Mesenchymal stem cell (in vitro differentiated cells and primary cell): Measurements from ENCODE around the gene NIFK.
"Not testable (repeated sequence)": the region's sequence is repeated elsewhere in the genome, so short reads cannot be mapped to it uniquely, and the experiment has no call there.

Experiments used
- DNase-seq: peaks from one replicate; pipeline ENCODE4 v3.0.0-alpha.2; 2013
- H2AFZ ChIP-seq: one replicate; pipeline ENCODE4 v1.6.1; 2013; ENCODE audit warnings: low read depth, mild to moderate bottlenecking, control low read depth, inconsistent platforms, low read length, moderate library complexity
- H2AK5ac ChIP-seq: 2 replicates; pipeline ENCODE4 v1.6.1; 2013; ENCODE audit warnings: low read length, moderate library complexity, mild to moderate bottlenecking, inconsistent platforms; ENCODE audit not compliant: severe bottlenecking
- H2BK120ac ChIP-seq: one replicate; pipeline ENCODE4 v1.6.1; 2013; ENCODE audit warnings: low read depth, mild to moderate bottlenecking, inconsistent platforms, low read length, moderate library complexity
- H2BK12ac ChIP-seq, 2 experiments: one replicate each; pipeline ENCODE4 v1.6.1; 2013; ENCODE audit warnings: inconsistent platforms in 2 of 2, low read length in 2 of 2, mild to moderate bottlenecking in 2 of 2, moderate library complexity in 2 of 2, control low read depth in 1 of 2
- H2BK15ac ChIP-seq: one replicate; pipeline ENCODE4 v1.6.1; 2013; ENCODE audit warnings: mild to moderate bottlenecking, low read depth, inconsistent platforms; ENCODE audit not compliant: poor library complexity, severe bottlenecking
- H2BK5ac ChIP-seq: 2 replicates; pipeline ENCODE4 v1.6.1; 2013; ENCODE audit warnings: low read depth, mild to moderate bottlenecking, low read length, control low read depth, inconsistent platforms; ENCODE audit not compliant: poor library complexity, severe bottlenecking
- H3K14ac ChIP-seq, 2 experiments: one replicate each; pipeline ENCODE4 v1.6.1; 2013; ENCODE audit warnings: inconsistent platforms in 2 of 2, low read length in 2 of 2, control low read depth in 1 of 2, mild to moderate bottlenecking in 1 of 2, moderate library complexity in 1 of 2
- H3K18ac ChIP-seq, 2 experiments: one replicate each; pipeline ENCODE4 v1.6.1; 2013; ENCODE audit warnings: inconsistent platforms in 2 of 2, low read length in 2 of 2, control low read depth in 1 of 2, low read depth in 1 of 2, mild to moderate bottlenecking in 1 of 2
- H3K23ac ChIP-seq, 2 experiments: one replicate each; pipeline ENCODE4 v1.6.1; 2013; ENCODE audit warnings: inconsistent platforms in 2 of 2, low read length in 2 of 2, mild to moderate bottlenecking in 2 of 2, moderate library complexity in 2 of 2, control low read depth in 1 of 2
- H3K27ac ChIP-seq: 2 replicates; pipeline ENCODE4 v1.5.1; 2013; ENCODE audit warnings: mild to moderate bottlenecking, moderate library complexity, low read length, control low read depth, inconsistent platforms; ENCODE audit not compliant: poor library complexity, severe bottlenecking
- H3K27me3 ChIP-seq, 2 experiments: 2 replicates each; pipeline versions ENCODE4 v1.6.1 to v1.7.0; 2013; ENCODE audit warnings: low read length in 2 of 2, mild to moderate bottlenecking in 2 of 2, moderate library complexity in 2 of 2, control low read depth in 1 of 2, inconsistent platforms in 1 of 2; ENCODE audit not compliant: control insufficient read depth in 1 of 2, insufficient read depth in 1 of 2
- H3K36me3 ChIP-seq, 2 experiments: 2 replicates each; pipeline versions ENCODE4 v1.6.1 to v1.7.0; 2013; ENCODE audit warnings: low read length in 2 of 2, control low read depth in 1 of 2, inconsistent platforms in 1 of 2, low read depth in 1 of 2, mild to moderate bottlenecking in 1 of 2; ENCODE audit not compliant: insufficient read depth in 2 of 2, control insufficient read depth in 1 of 2
- H3K4ac ChIP-seq, 2 experiments: one replicate each; pipeline ENCODE4 v1.6.1; 2013; ENCODE audit warnings: inconsistent platforms in 2 of 2, low read length in 2 of 2, mild to moderate bottlenecking in 2 of 2, moderate library complexity in 2 of 2, control low read depth in 1 of 2, low read depth in 1 of 2
- H3K4me1 ChIP-seq: 2 replicates; pipeline ENCODE4 v1.6.1; 2013; ENCODE audit warnings: low read depth, low read length, control low read depth; ENCODE audit not compliant: control insufficient read depth, insufficient read depth
- H3K4me2 ChIP-seq: 2 replicates; pipeline ENCODE4 v1.6.1; 2013; ENCODE audit warnings: low read length, mild to moderate bottlenecking, inconsistent platforms; ENCODE audit not compliant: poor library complexity, severe bottlenecking
- H3K4me3 ChIP-seq, 2 experiments: 2 replicates each; pipeline versions ENCODE4 v1.5.1 to v1.7.0; 2013; ENCODE audit warnings: low read length in 2 of 2, mild to moderate bottlenecking in 2 of 2, control low read depth in 1 of 2, low read depth in 1 of 2; ENCODE audit not compliant: insufficient read depth in 1 of 2
- H3K79me1 ChIP-seq: replicated peaks from 2 replicates; pipeline ENCODE4 v1.6.1; 2013; ENCODE audit warnings: mild to moderate bottlenecking, control low read depth, low read length, inconsistent platforms; ENCODE audit not compliant: poor library complexity, severe bottlenecking
- H3K9ac ChIP-seq: 2 replicates; pipeline ENCODE4 v1.7.0; 2013; ENCODE audit warnings: mild to moderate bottlenecking, low read length, moderate library complexity
- H3K9me3 ChIP-seq: 2 replicates; pipeline ENCODE4 v1.7.0; 2013; ENCODE audit warnings: mild to moderate bottlenecking, low read length; ENCODE audit not compliant: control insufficient read depth
- H4K8ac ChIP-seq: one replicate; pipeline ENCODE4 v1.6.1; 2013; ENCODE audit warnings: inconsistent platforms, mild to moderate bottlenecking, low read length, moderate library complexity
- H4K91ac ChIP-seq: one replicate; pipeline ENCODE4 v1.6.1; 2013; ENCODE audit warnings: mild to moderate bottlenecking, low read length, inconsistent platforms
- WGBS: methylation state at CpG from one replicate; pipeline ENCODE4 v1.1.7; 2013; ENCODE audit warnings: mixed read lengths; 5-methylcytosine and 5-hydroxymethylcytosine counted together

Gene NIFK

GRCh38 chr2:121740973-121741372 lies 4.3 kb upstream of the NIFK start:
- Histone ChIP-seq H3K79me1 (no peaks in the 10 kb centered on the region), H3K27me3 (peaks cover 0 to 5% of the 10 kb centered on the region in 2 experiments), H2BK5ac (no peak overlapping the region), H2BK120ac (no peak overlapping the region), H3K4ac (no peak overlapping the region), H4K91ac (no peak overlapping the region), H3K18ac (no peak overlapping the region), H3K9me3 (no peaks in the 10 kb centered on the region), H2AK5ac (no peak overlapping the region), H4K8ac (no peak overlapping the region), H3K14ac (no peak overlapping the region), H3K4me3 (no peak overlapping the region), H3K27ac (no peak overlapping the region), H3K23ac (no peak overlapping the region), H3K4me2 (no peak overlapping the region), H3K36me3 (no peaks in the 10 kb centered on the region), H2AFZ (no peak overlapping the region), H3K9ac (no peak overlapping the region), H2BK12ac (no peak overlapping the region), H3K4me1 (peaks cover 6% of the 10 kb centered on the region), H2BK15ac (no peak overlapping the region)
- DNase-seq, result no peak
- WGBS, result 77% methylated on average over 3 of the region's 6 CpGs

- no peak for DNase-seq
- WGBS, result under 1% methylated on average over 8 of the region's 8 CpGs
- no peak overlapping the region for H2BK15ac ChIP-seq
These were observed 574 bp downstream of the NIFK start for GRCh38 chr2:121736140-121736461.

GRCh38 chr2:121735518-121736074 lies 1.1 kb downstream of the NIFK start:
- no peak overlapping the region for H2AK5ac ChIP-seq
- H2BK120ac ChIP-seq, result no peak overlapping the region
- H3K27ac ChIP-seq, result no peak overlapping the region
- peaks cover 22 to 39% of the 10 kb centered on the region in 2 experiments for H3K36me3 ChIP-seq
- peak overlapping the region; percentile 71 for H3K4me2 ChIP-seq
- H3K18ac ChIP-seq, result no peak overlapping the region
- H3K4me3 ChIP-seq, result peak overlapping the region in 1 of 2 experiments; percentile 94
- WGBS, result 38% methylated on average over 7 of the region's 10 CpGs
- H3K9ac ChIP-seq, result peak overlapping the region; percentile 94
- no peak overlapping the region for H2BK12ac ChIP-seq
- H3K4ac ChIP-seq, result no peak overlapping the region
- H2BK5ac ChIP-seq, result no peak overlapping the region
- DNase-seq, result peak; percentile 11
- peaks cover 5% of the 10 kb centered on the region for H3K4me1 ChIP-seq
- H4K91ac ChIP-seq, result no peak overlapping the region
- no peak overlapping the region for H4K8ac ChIP-seq
- H2BK15ac ChIP-seq, result no peak overlapping the region
- H3K23ac ChIP-seq, result no peak overlapping the region
- H2AFZ ChIP-seq, result no peak overlapping the region
- H3K27me3 ChIP-seq, result peaks cover 0 to 3% of the 10 kb centered on the region in 2 experiments
- no peak overlapping the region for H3K14ac ChIP-seq
- H3K79me1 ChIP-seq, result peaks cover 11% of the 10 kb centered on the region
- no peaks in the 10 kb centered on the region for H3K9me3 ChIP-seq

More at GRCh38 chr2:121736140-121736461, 574 bp downstream of the NIFK start:
- Histone ChIP-seq H3K4me3 (peak overlapping the region; percentile 94 to 96), H4K8ac (peak overlapping the region; percentile 52), H2BK120ac (no peak overlapping the region), H3K14ac (no peak overlapping the region), H2AK5ac (peak overlapping the region; percentile 57), H4K91ac (no peak overlapping the region), H3K36me3 (peaks cover 20 to 33% of the 10 kb centered on the region in 2 experiments), H2BK5ac (no peak overlapping the region), H3K27me3 (peaks cover 0 to 5% of the 10 kb centered on the region in 2 experiments), H3K27ac (peak overlapping the region; percentile 76), H3K18ac (peak overlapping the region in 1 of 2 experiments; percentile 64), H3K4me2 (peak overlapping the region; percentile 71), H2BK12ac (no peak overlapping the region), H3K79me1 (peaks cover 10% of the 10 kb centered on the region), H3K4ac (peak overlapping the region; percentile 22 to 94), H3K9ac (peak overlapping the region; percentile 94), H3K9me3 (no peaks in the 10 kb centered on the region), H2AFZ (peak overlapping the region; percentile 89), H3K23ac (peak overlapping the region in 1 of 2 experiments; percentile 87), H3K4me1 (peaks cover 5% of the 10 kb centered on the region)

- peaks cover 11% of the 10 kb centered on the region for H3K79me1 ChIP-seq
- DNase-seq, H3K4me2 ChIP-seq, H3K9me3 ChIP-seq, H2BK12ac ChIP-seq, H3K14ac ChIP-seq, H2BK5ac ChIP-seq, H2BK15ac ChIP-seq, H3K18ac ChIP-seq, H2AK5ac ChIP-seq, H2AFZ ChIP-seq, H3K27ac ChIP-seq, H4K91ac ChIP-seq, H3K4me3 ChIP-seq, H3K4ac ChIP-seq, H3K23ac ChIP-seq, H3K4me1 ChIP-seq, H4K8ac ChIP-seq, H3K27me3 ChIP-seq, H2BK120ac ChIP-seq: not testable (repeated sequence)
- 97% methylated on average over 8 of the region's 11 CpGs for WGBS
- peaks cover 31 to 49% of the 10 kb centered on the region in 2 experiments for H3K36me3 ChIP-seq
- H3K9ac ChIP-seq, result peak overlapping the region; percentile 94
These were observed 2.1 kb downstream of the NIFK start for GRCh38 chr2:121734544-121734943.
